Measurements from ENCODE around the gene DIPK1B.
"Not testable (repeated sequence)": the region's sequence is repeated elsewhere in the genome, so short reads cannot be mapped to it uniquely, and the experiment has no call there.

DNA sequence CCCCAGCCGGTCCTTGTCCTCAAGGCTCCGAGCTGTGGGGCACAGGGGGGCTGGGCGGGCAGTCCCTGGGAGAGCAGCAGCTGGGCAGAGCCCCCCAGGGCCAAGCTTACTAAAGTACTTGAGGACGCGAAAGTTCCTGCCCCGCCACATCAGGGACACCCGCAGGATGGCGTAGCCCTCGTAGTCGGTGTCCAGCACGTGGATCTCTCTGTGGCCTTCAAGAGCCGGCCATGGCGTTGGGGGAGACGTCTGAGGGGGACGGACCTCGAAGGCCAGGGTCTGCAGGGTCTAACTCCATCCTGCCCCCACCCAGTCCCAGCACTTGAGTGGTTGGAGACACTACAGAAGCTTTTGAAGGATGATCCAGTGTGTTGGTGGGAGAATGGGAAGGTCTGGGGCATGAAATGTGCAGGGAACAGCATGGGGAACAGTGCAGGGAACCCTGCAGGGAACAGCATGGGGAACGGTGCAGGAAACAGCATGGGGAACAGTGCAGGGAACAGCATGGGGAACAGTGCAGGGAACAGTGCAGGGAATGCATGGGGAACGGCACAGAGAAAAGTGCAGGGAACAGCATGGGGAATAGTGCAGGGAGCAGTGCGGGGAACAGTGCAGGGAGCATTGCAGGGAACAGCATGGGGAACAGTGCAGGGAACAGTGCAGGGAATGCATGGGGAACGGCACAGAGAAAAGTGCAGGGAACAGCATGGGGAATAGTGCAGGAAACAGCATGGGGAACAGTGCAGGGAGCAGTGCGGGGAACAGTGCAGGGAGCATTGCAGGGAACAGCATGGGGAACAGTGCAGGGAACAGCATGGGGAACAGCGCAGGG is 43.1 kb downstream of the DIPK1B start:
- not testable (repeated sequence) for TF ChIP-seq CTCF (IDR thresholded peaks at IDR 0.05 in 8 of 11, conservative IDR thresholded peaks at IDR 0.05 in 3 of 11); POLR2AphosphoS5 (IDR thresholded peaks at IDR 0.05)
